A549 (cell line): ENCODE measurements around the gene DOCK10.

Experiments
- CBX2 ChIP-seq: fragments of 200-600 bp; sonication (generic); IDR thresholded peaks from 2 replicates; pipeline ENCODE4 v1.6.1; 2016; ENCODE audit warnings: low read depth, mild to moderate bottlenecking, borderline replicate concordance
- JUN ChIP-seq, 2 experiments: fragments of >200 bp; sonication (Bioruptor Twin); formaldehyde crosslinking; IDR thresholded peaks; 2 replicates in 1 of 2; 3 replicates in 1 of 2; pipeline ENCODE4 v1.6.1; 2016 to 2017
- RAD21 ChIP-seq, 2 experiments: fragments of >200 bp in 1 of 2; sonication (Bioruptor Twin) in 1 of 2; formaldehyde crosslinking in 1 of 2; IDR thresholded peaks in 1 of 2; conservative IDR thresholded peaks in 1 of 2; 2 replicates in 1 of 2; 3 replicates in 1 of 2; pipeline ENCODE4 v1.6.1; 2012 to 2018; ENCODE audit warnings: inconsistent platforms in 1 of 2
- RARB ChIP-seq: fragments of 250-450 bp; sonication (Bioruptor Pico); IDR thresholded peaks from 2 replicates; pipeline ENCODE4 v1.8.0; 2021; ENCODE audit warnings: mild to moderate bottlenecking, moderate library complexity
- SMC3 ChIP-seq: fragments of >200 bp; sonication (Bioruptor Twin); formaldehyde crosslinking; IDR thresholded peaks from 3 replicates; pipeline ENCODE4 v1.6.1; 2018; ENCODE audit warnings: inconsistent platforms
- TF ChIP-seq, protein P1 (sequence below): fragments of >200 bp; sonication (Bioruptor Twin); formaldehyde crosslinking; IDR thresholded peaks from 3 replicates; pipeline ENCODE4 v1.5.1; 2016
- TF ChIP-seq, protein P2 (sequence below): fragments of 150-350 bp; IDR thresholded peaks from 2 replicates; pipeline ENCODE4 v1.6.1; 2014; ENCODE audit warnings: low read depth, mild to moderate bottlenecking, low read length

DNA sequence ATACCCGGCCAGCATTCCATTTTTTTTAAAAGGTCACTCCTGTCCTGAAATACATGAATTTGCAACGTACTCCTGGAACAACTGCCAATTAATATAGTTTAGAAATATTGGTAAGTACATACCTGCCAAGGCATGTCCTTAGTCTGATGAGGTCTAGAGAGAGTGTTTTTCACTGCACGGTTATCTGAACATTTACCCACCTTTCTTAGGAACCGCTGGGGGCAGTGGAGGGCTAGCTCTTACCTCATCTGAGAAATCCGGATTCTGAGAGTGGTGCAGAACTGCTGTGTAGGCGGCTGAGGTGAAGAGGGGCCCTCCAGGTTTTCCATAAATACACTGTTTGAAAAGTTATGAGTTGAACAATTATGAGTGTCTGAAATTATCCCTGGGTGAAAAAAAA is 193.0 kb downstream of the DOCK10 start:
- TF ChIP-seq CBX2 (no peak), RARB (CRISPR knock-in tag) (no peak), RAD21 (conservative IDR thresholded peaks at IDR 0.05 in 1 of 2, IDR thresholded peaks at IDR 0.05 in 1 of 2) (peak in 1 of 2 experiments; percentile 25; a peak in 1 of 5 replicates), SMC3 (no peak), JUN (IDR thresholded peaks at IDR 0.05) (no peak)
- TF ChIP-seq, protein P1, sequence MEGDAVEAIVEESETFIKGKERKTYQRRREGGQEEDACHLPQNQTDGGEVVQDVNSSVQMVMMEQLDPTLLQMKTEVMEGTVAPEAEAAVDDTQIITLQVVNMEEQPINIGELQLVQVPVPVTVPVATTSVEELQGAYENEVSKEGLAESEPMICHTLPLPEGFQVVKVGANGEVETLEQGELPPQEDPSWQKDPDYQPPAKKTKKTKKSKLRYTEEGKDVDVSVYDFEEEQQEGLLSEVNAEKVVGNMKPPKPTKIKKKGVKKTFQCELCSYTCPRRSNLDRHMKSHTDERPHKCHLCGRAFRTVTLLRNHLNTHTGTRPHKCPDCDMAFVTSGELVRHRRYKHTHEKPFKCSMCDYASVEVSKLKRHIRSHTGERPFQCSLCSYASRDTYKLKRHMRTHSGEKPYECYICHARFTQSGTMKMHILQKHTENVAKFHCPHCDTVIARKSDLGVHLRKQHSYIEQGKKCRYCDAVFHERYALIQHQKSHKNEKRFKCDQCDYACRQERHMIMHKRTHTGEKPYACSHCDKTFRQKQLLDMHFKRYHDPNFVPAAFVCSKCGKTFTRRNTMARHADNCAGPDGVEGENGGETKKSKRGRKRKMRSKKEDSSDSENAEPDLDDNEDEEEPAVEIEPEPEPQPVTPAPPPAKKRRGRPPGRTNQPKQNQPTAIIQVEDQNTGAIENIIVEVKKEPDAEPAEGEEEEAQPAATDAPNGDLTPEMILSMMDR: no peak
- TF ChIP-seq, protein P2, sequence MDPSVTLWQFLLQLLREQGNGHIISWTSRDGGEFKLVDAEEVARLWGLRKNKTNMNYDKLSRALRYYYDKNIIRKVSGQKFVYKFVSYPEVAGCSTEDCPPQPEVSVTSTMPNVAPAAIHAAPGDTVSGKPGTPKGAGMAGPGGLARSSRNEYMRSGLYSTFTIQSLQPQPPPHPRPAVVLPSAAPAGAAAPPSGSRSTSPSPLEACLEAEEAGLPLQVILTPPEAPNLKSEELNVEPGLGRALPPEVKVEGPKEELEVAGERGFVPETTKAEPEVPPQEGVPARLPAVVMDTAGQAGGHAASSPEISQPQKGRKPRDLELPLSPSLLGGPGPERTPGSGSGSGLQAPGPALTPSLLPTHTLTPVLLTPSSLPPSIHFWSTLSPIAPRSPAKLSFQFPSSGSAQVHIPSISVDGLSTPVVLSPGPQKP: no peak
